CMK (cell line): ENCODE data around the gene VSIR.
A peak's percentile ranks its signal among the peaks of the same experiment; 100 is the strongest.

ENCODE experiments used
- DNase-seq: peaks from one replicate; pipeline ENCODE4 v3.0.0-alpha.2; 2010; ENCODE audit warnings: low read depth

Gene VSIR

GRCh38 chr10:71806704-71807556 is 33.6 kb upstream of the VSIR start:
- DNase-seq: no peak

GRCh38 chr10:71805776-71806703 is 32.7 kb upstream of the VSIR start:
- DNase-seq: peak; percentile 92

- DNase-seq: peak; percentile 68
Measured at GRCh38 chr10:71804077-71804476, 30.8 kb upstream of the VSIR start.

GRCh38 chr10:71802715-71803488 is 29.6 kb upstream of the VSIR start:
- DNase-seq: no peak

GRCh38 chr10:71802235-71802634 is 28.9 kb upstream of the VSIR start:
- no peak for DNase-seq

- DNase-seq: no peak
Measured at GRCh38 chr10:71801361-71801760, 28.0 kb upstream of the VSIR start.

GRCh38 chr10:71799608-71800453 is 26.5 kb upstream of the VSIR start:
- no peak for DNase-seq

- no peak for DNase-seq
Measured at GRCh38 chr10:71799112-71799511, 25.8 kb upstream of the VSIR start.

GRCh38 chr10:71798308-71798624 is 24.9 kb upstream of the VSIR start:
- DNase-seq: no peak

- DNase-seq: peak; percentile 99
Measured at GRCh38 chr10:71797533-71798307, 24.4 kb upstream of the VSIR start.

- DNase-seq: peak; percentile 64
Measured at GRCh38 chr10:71796749-71797405, 23.6 kb upstream of the VSIR start.

GRCh38 chr10:71795248-71795647 is 21.9 kb upstream of the VSIR start:
- DNase-seq: no peak

- DNase-seq: no peak
Measured at GRCh38 chr10:71790749-71791440, 17.6 kb upstream of the VSIR start.

GRCh38 chr10:71789871-71790270 is 16.6 kb upstream of the VSIR start:
- DNase-seq: no peak

GRCh38 chr10:71788954-71789353 is 15.6 kb upstream of the VSIR start:
- no peak for DNase-seq

GRCh38 chr10:71784679-71785272 is 11.5 kb upstream of the VSIR start:
- DNase-seq: no peak

- DNase-seq: no peak
Measured at GRCh38 chr10:71783917-71784678, 10.8 kb upstream of the VSIR start.

GRCh38 chr10:71782917-71783490 is 9.7 kb upstream of the VSIR start:
- DNase-seq: no peak
